ENCODE data around the gene HERPUD1.

- TF ChIP-seq CTCF (conservative IDR thresholded peaks at IDR 0.05; ENCODE audit: low read length) (no peak), EZH2phosphoT487 (IDR thresholded peaks at IDR 0.05; ENCODE audit: borderline replicate concordance, low read depth, low read length) (no peak)
These were observed 21.8 kb upstream of the HERPUD1 start for GRCh38 chr16:56910112-56910511.
